Measurements from ENCODE around the gene VWC2L.

VWC2L gene

GRCh38 chr2:214533541-214533940, 122.7 kb downstream of the VWC2L start:
- ChIA-PET CTCF (interaction anchor here (1.2 to 2.5 kb wide), 2 partner anchors 8 to 28 kb away, joined by 4 to 7 read pairs; no protein-coding TSS in a partner anchor), POLR2A (no interaction called here)
- TF ChIP-seq CTCF (IDR thresholded peaks at IDR 0.05; ENCODE audit: control extremely low read depth, extremely low read depth, low read depth, missing control alignments), result no peak
- no peak for DNase-seq (ENCODE audit: extremely low spot score)

GRCh38 chr2:214536625-214537024, 125.8 kb downstream of the VWC2L start:
- ChIA-PET POLR2A (no interaction called here), CTCF (interaction anchor here (1.1 kb wide), 1 partner anchor 15 kb away, joined by 3 read pairs; no protein-coding TSS in a partner anchor)
- no peak for TF ChIP-seq CTCF (IDR thresholded peaks at IDR 0.05; ENCODE audit: control extremely low read depth, extremely low read depth, low read depth, missing control alignments)
- no peak for DNase-seq (ENCODE audit: extremely low spot score)

- CTCF ChIA-PET, result no interaction called here
- TF ChIP-seq CTCF (IDR thresholded peaks at IDR 0.05; ENCODE audit: control extremely low read depth, extremely low read depth, low read depth, missing control alignments), result no peak
- DNase-seq (ENCODE audit: extremely low spot score), result no peak
- POLR2A ChIA-PET, result no interaction called here
Observed at GRCh38 chr2:214537929-214538328, 127.1 kb downstream of the VWC2L start.

GRCh38 chr2:214542295-214542694, 131.4 kb downstream of the VWC2L start:
- ChIA-PET POLR2A (no interaction called here), CTCF (interaction anchor here (2.4 kb wide), 1 partner anchor 10 kb away, joined by 7 read pairs; no protein-coding TSS in a partner anchor)
- no peak for DNase-seq (ENCODE audit: extremely low spot score)
- TF ChIP-seq CTCF (IDR thresholded peaks at IDR 0.05; ENCODE audit: control extremely low read depth, extremely low read depth, low read depth, missing control alignments), result no peak

GRCh38 chr2:214542866-214543265, 132.0 kb downstream of the VWC2L start:
- no peak for TF ChIP-seq CTCF (IDR thresholded peaks at IDR 0.05; ENCODE audit: control extremely low read depth, extremely low read depth, low read depth, missing control alignments)
- DNase-seq (ENCODE audit: extremely low spot score), result no peak
- ChIA-PET POLR2A (no interaction called here), CTCF (interaction anchor here (2.4 kb wide), 1 partner anchor 11 kb away, joined by 7 read pairs; no protein-coding TSS in a partner anchor)

GRCh38 chr2:214543386-214543955, 132.6 kb downstream of the VWC2L start:
- DNase-seq (ENCODE audit: extremely low spot score), result no peak
- CTCF ChIA-PET, result no interaction called here
- POLR2A ChIA-PET, result no interaction called here
- TF ChIP-seq CTCF (IDR thresholded peaks at IDR 0.05; ENCODE audit: control extremely low read depth, extremely low read depth, low read depth, missing control alignments), result no peak
